Neural cell (in vitro differentiated cells): ENCODE measurements around the gene ZC3H4. TPM values are rescaled to one million over a fixed set of nuclear protein-coding genes. Genes with fewer than 3 reads are reported as not detected.

ENCODE experiments used
- H2AFZ ChIP-seq: fragments of 200-600, 300-800 bp; sonication (generic), shearing (Covaris generic); 2 replicates; pipeline ENCODE4 v1.6.0; 2014; ENCODE audit warnings: low read depth, mild to moderate bottlenecking, antibody characterized with exemption, low read length, moderate library complexity
- H3F3A ChIP-seq: fragments of 200-600 bp; shearing (Covaris generic); 2 replicates; pipeline ENCODE4 v1.6.1; 2016; ENCODE audit warnings: mild to moderate bottlenecking, moderate library complexity, mixed read lengths, antibody characterized with exemption, low read length; ENCODE audit not compliant: insufficient read depth, poor library complexity, severe bottlenecking
- H3K27ac ChIP-seq: fragments of 200-600, 300-800 bp; sonication (generic), shearing (Covaris generic); 2 replicates; pipeline ENCODE4 v1.5.1; 2014; ENCODE audit warnings: mild to moderate bottlenecking, low read length, moderate library complexity
- H3K27me3 ChIP-seq: fragments of 300-800, 200-600 bp; sonication (generic), shearing (Covaris generic); 2 replicates; pipeline ENCODE4 v1.6.0; 2014; ENCODE audit warnings: mild to moderate bottlenecking, low read depth, low read length, moderate library complexity; ENCODE audit not compliant: insufficient read depth
- H3K36me3 ChIP-seq: fragments of 300-800, 200-600 bp; sonication (generic), shearing (Covaris generic); 2 replicates; pipeline ENCODE4 v1.5.1; 2014; ENCODE audit warnings: mild to moderate bottlenecking, antibody characterized with exemption, low read length, moderate library complexity; ENCODE audit not compliant: insufficient read depth
- H3K4me2 ChIP-seq: fragments of 300-800, 200-600 bp; sonication (generic), shearing (Covaris generic); 2 replicates; pipeline ENCODE4 v1.6.0; 2014; ENCODE audit warnings: mild to moderate bottlenecking, low read length
- H3K4me3 ChIP-seq: fragments of 300-800, 200-600 bp; sonication (generic), shearing (Covaris generic); 2 replicates; pipeline ENCODE4 v1.5.1; 2014; ENCODE audit warnings: mild to moderate bottlenecking, low read length, moderate library complexity
- H3K79me2 ChIP-seq: fragments of 200-600 bp; shearing (Covaris generic); replicated peaks from 2 replicates; pipeline ENCODE4 v1.6.0; 2014; ENCODE audit warnings: mild to moderate bottlenecking, low read length, moderate library complexity; ENCODE audit not compliant: insufficient read depth
- H3K9ac ChIP-seq: fragments of 300-800, 200-600 bp; sonication (generic), shearing (Covaris generic); 2 replicates; pipeline ENCODE4 v1.6.1; 2016; ENCODE audit warnings: mild to moderate bottlenecking, low read length, mixed read lengths
- H3K9me2 ChIP-seq: fragments of 200-600 bp; shearing (Covaris generic); 2 replicates; pipeline ENCODE4 v1.6.1; 2016; ENCODE audit warnings: mild to moderate bottlenecking, low read length, mixed read lengths; ENCODE audit not compliant: insufficient read depth
- H3K9me3 ChIP-seq: fragments of 200-600, 300-800 bp; sonication (generic), shearing (Covaris generic); 2 replicates; pipeline ENCODE4 v1.6.1; 2016; ENCODE audit warnings: mild to moderate bottlenecking, mixed run types, low read length, moderate library complexity, mixed read lengths
- H4K20me1 ChIP-seq: fragments of 200-600 bp; shearing (Covaris generic); 2 replicates; pipeline ENCODE4 v1.6.1; 2016; ENCODE audit warnings: mild to moderate bottlenecking, mixed run types; ENCODE audit not compliant: insufficient read depth
- EP300 ChIP-seq: fragments of 450-650 bp; conservative IDR thresholded peaks from 2 replicates; pipeline ENCODE4 v1.6.1; 2014; ENCODE audit warnings: antibody characterized with exemption, mild to moderate bottlenecking, moderate library complexity; ENCODE audit not compliant: poor library complexity, severe bottlenecking
- EZH2 ChIP-seq: fragments of 200-600, 300-800 bp; shearing (Covaris generic), sonication (generic); IDR thresholded peaks from 2 replicates; pipeline ENCODE4 v1.6.1; 2014; ENCODE audit warnings: antibody characterized with exemption, low read length, borderline replicate concordance, mild to moderate bottlenecking; ENCODE audit not compliant: insufficient read depth, poor library complexity, severe bottlenecking
- MXI1 ChIP-seq: fragments of 450-650 bp; conservative IDR thresholded peaks from 2 replicates; pipeline ENCODE4 v1.6.1; 2014; ENCODE audit warnings: antibody characterized with exemption, mild to moderate bottlenecking; ENCODE audit not compliant: poor library complexity, severe bottlenecking
- POLR2AphosphoS5 ChIP-seq: IDR thresholded peaks from 2 replicates; pipeline ENCODE4 v1.6.1; 2012
- RAD21 ChIP-seq: fragments of 450-650 bp; conservative IDR thresholded peaks from 2 replicates; pipeline ENCODE4 v1.6.1; 2014; ENCODE audit warnings: antibody characterized with exemption, mild to moderate bottlenecking, moderate library complexity
- SMC3 ChIP-seq: fragments of 450-650 bp; conservative IDR thresholded peaks from 2 replicates; pipeline ENCODE4 v1.6.1; 2014; ENCODE audit warnings: antibody characterized with exemption, mild to moderate bottlenecking, moderate library complexity; ENCODE audit not compliant: poor library complexity
- TAF1 ChIP-seq: IDR thresholded peaks from 2 replicates; pipeline ENCODE4 v1.6.1; 2012; ENCODE audit warnings: low read depth
- polyA plus RNA-seq: library from polyadenylated mRNA; depleted of rRNA; stranded (reverse); fragments of >200 nt; gene quantifications from 2 replicates; pipeline ENCODE4 v1.2.3, GENCODE V29; 2014
- TF ChIP-seq, protein P1 (sequence below): IDR thresholded peaks from 2 replicates; pipeline ENCODE4 v1.6.1; 2012; ENCODE audit warnings: borderline replicate concordance
- TF ChIP-seq, protein P2 (sequence below): fragments of 450-650 bp; IDR thresholded peaks from 2 replicates; pipeline ENCODE4 v1.5.1; 2014; ENCODE audit warnings: antibody characterized with exemption, mild to moderate bottlenecking, moderate library complexity; ENCODE audit not compliant: poor library complexity, severe bottlenecking

ZC3H4 gene
- polyA plus RNA-seq, 1 donor from 2014 or later, result 5.1 TPM

- H4K20me1 ChIP-seq, result no peaks in the 10 kb centered on the region
- H3K79me2 ChIP-seq, result no peaks in the 10 kb centered on the region
- no peak overlapping the region for H3K9ac ChIP-seq
- H3K9me2 ChIP-seq, result no peaks in the 10 kb centered on the region
- H3K27me3 ChIP-seq, result no peaks in the 10 kb centered on the region
- no peak overlapping the region for H3K27ac ChIP-seq
- no peak for TF ChIP-seq EP300
- TF ChIP-seq MXI1, result no peak
- TF ChIP-seq POLR2AphosphoS5, result no peak
- TF ChIP-seq, protein P1, sequence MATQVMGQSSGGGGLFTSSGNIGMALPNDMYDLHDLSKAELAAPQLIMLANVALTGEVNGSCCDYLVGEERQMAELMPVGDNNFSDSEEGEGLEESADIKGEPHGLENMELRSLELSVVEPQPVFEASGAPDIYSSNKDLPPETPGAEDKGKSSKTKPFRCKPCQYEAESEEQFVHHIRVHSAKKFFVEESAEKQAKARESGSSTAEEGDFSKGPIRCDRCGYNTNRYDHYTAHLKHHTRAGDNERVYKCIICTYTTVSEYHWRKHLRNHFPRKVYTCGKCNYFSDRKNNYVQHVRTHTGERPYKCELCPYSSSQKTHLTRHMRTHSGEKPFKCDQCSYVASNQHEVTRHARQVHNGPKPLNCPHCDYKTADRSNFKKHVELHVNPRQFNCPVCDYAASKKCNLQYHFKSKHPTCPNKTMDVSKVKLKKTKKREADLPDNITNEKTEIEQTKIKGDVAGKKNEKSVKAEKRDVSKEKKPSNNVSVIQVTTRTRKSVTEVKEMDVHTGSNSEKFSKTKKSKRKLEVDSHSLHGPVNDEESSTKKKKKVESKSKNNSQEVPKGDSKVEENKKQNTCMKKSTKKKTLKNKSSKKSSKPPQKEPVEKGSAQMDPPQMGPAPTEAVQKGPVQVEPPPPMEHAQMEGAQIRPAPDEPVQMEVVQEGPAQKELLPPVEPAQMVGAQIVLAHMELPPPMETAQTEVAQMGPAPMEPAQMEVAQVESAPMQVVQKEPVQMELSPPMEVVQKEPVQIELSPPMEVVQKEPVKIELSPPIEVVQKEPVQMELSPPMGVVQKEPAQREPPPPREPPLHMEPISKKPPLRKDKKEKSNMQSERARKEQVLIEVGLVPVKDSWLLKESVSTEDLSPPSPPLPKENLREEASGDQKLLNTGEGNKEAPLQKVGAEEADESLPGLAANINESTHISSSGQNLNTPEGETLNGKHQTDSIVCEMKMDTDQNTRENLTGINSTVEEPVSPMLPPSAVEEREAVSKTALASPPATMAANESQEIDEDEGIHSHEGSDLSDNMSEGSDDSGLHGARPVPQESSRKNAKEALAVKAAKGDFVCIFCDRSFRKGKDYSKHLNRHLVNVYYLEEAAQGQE, result no peak
- TF ChIP-seq TAF1, result no peak
- no peak overlapping the region for H2AFZ ChIP-seq
- no peaks in the 10 kb centered on the region for H3F3A ChIP-seq
- no peak overlapping the region for H3K4me3 ChIP-seq
- H3K9me3 ChIP-seq, result no peaks in the 10 kb centered on the region
- H3K4me2 ChIP-seq, result no peak overlapping the region
- H3K36me3 ChIP-seq, result no peaks in the 10 kb centered on the region
Observed at GRCh38 chr19:47123406-47123805, 9.8 kb upstream of the ZC3H4 start.

- Histone ChIP-seq H3K9me3 (no peaks in the 10 kb centered on the region), H3F3A (no peaks in the 10 kb centered on the region), H3K9me2 (no peaks in the 10 kb centered on the region), H3K9ac (no peak overlapping the region), H2AFZ (no peak overlapping the region), H3K79me2 (no peaks in the 10 kb centered on the region), H3K36me3 (no peaks in the 10 kb centered on the region), H3K4me2 (no peak overlapping the region), H3K4me3 (no peak overlapping the region), H4K20me1 (no peaks in the 10 kb centered on the region), H3K27ac (no peak overlapping the region), H3K27me3 (no peaks in the 10 kb centered on the region)
- TF ChIP-seq EZH2 (no peak), TAF1 (no peak), RAD21 (no peak), EP300 (no peak), SMC3 (no peak), POLR2AphosphoS5 (no peak), MXI1 (no peak)
- TF ChIP-seq, protein P2, sequence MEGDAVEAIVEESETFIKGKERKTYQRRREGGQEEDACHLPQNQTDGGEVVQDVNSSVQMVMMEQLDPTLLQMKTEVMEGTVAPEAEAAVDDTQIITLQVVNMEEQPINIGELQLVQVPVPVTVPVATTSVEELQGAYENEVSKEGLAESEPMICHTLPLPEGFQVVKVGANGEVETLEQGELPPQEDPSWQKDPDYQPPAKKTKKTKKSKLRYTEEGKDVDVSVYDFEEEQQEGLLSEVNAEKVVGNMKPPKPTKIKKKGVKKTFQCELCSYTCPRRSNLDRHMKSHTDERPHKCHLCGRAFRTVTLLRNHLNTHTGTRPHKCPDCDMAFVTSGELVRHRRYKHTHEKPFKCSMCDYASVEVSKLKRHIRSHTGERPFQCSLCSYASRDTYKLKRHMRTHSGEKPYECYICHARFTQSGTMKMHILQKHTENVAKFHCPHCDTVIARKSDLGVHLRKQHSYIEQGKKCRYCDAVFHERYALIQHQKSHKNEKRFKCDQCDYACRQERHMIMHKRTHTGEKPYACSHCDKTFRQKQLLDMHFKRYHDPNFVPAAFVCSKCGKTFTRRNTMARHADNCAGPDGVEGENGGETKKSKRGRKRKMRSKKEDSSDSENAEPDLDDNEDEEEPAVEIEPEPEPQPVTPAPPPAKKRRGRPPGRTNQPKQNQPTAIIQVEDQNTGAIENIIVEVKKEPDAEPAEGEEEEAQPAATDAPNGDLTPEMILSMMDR, result no peak
- TF ChIP-seq, protein P1, result no peak
Observed at GRCh38 chr19:47122359-47123335, 9.1 kb upstream of the ZC3H4 start.
